HepG2 (cell line): ENCODE results near the gene PKLR.

Source experiments
- CTCF ChIP-seq: sonication (generic); formaldehyde crosslinking; IDR thresholded peaks from 2 replicates; pipeline ENCODE4 v1.5.0; 2020; ENCODE audit warnings: mild to moderate bottlenecking, missing genetic modification reagents, moderate library complexity
- EZH2 ChIP-seq: conservative IDR thresholded peaks from 2 replicates; pipeline ENCODE4 v1.6.1; 2012; ENCODE audit warnings: mild to moderate bottlenecking, low read depth, low read length, moderate library complexity
- KDM1A ChIP-seq: IDR thresholded peaks from 2 replicates; pipeline ENCODE4 v1.6.1; 2016; ENCODE audit warnings: missing compliant biosample characterization
- NKX3-1 ChIP-seq: sonication (generic); formaldehyde crosslinking; IDR thresholded peaks from 2 replicates; pipeline ENCODE4 v1.5.0; 2020; ENCODE audit warnings: missing genetic modification reagents
- NR2F1 ChIP-seq, 2 experiments: fragments of 450-650 bp in 1 of 2; formaldehyde crosslinking in 1 of 2; IDR thresholded peaks; 2 replicates each; pipeline versions ENCODE4 v1.5.0 to v1.6.1; 2016 to 2020; ENCODE audit warnings: mild to moderate bottlenecking in 1 of 2, missing compliant biosample characterization in 1 of 2, missing genetic modification reagents in 1 of 2, moderate library complexity in 1 of 2
- RFX1 ChIP-seq: fragments of 450-650 bp; IDR thresholded peaks from 2 replicates; pipeline ENCODE4 v1.6.1; 2017
- RXRA ChIP-seq: sonication (generic); formaldehyde crosslinking; IDR thresholded peaks from 2 replicates; pipeline ENCODE4 v1.5.1; 2020; ENCODE audit warnings: missing genetic modification reagents
- SKI ChIP-seq: fragments of 450-650 bp; IDR thresholded peaks from one replicate; pipeline ENCODE4 v1.6.1; 2018; ENCODE audit warnings: mild to moderate bottlenecking; ENCODE audit not compliant: partially characterized antibody
- TAF1 ChIP-seq: sonication (generic); formaldehyde crosslinking; IDR thresholded peaks from 2 replicates; pipeline ENCODE4 v1.4.0; 2020; ENCODE audit warnings: missing genetic modification reagents
- ZNF777 ChIP-seq: sonication (generic); formaldehyde crosslinking; IDR thresholded peaks from 2 replicates; pipeline ENCODE4 v1.4.0; 2020; ENCODE audit warnings: missing genetic modification reagents
- ZSCAN30 ChIP-seq: sonication (generic); formaldehyde crosslinking; IDR thresholded peaks from 2 replicates; pipeline ENCODE4 v1.5.0; 2020; ENCODE audit warnings: mild to moderate bottlenecking, missing genetic modification reagents

GRCh38 chr1:155326020-155326526 lies 24.8 kb upstream of the PKLR start:
- no peak for TF ChIP-seq RXRA (CRISPR knock-in tag)
- TF ChIP-seq SKI, result no peak
- TF ChIP-seq KDM1A (CRISPR knock-in tag), result no peak
- no peak for TF ChIP-seq CTCF (CRISPR knock-in tag)
- TF ChIP-seq TAF1, result no peak
- no peak for TF ChIP-seq RFX1
- no peak for TF ChIP-seq NKX3-1
- no peak for TF ChIP-seq ZNF777 (CRISPR knock-in tag)
- TF ChIP-seq NR2F1 (CRISPR knock-in tag; IDR thresholded peaks at IDR 0.05), result no peak
- TF ChIP-seq EZH2, result no peak
- no peak for TF ChIP-seq ZSCAN30 (CRISPR knock-in tag)
